OCI-LY1 (cell line): Measurements from ENCODE around the gene GCK.

Experiments
- H2AFZ ChIP-seq: fragments of 200-600 bp; sonication (generic), shearing (Covaris generic); 2 replicates; pipeline ENCODE4 v1.6.0; 2014; ENCODE audit warnings: antibody characterized with exemption, mild to moderate bottlenecking, low read length
- H3F3A ChIP-seq: fragments of 200-600 bp; sonication (generic), shearing (Covaris generic); 2 replicates; pipeline ENCODE4 v1.6.0; 2014; ENCODE audit warnings: mild to moderate bottlenecking, antibody characterized with exemption, low read length, moderate library complexity; ENCODE audit not compliant: insufficient read depth
- H3K27ac ChIP-seq: fragments of 200-600 bp; sonication (generic); 2 replicates; pipeline ENCODE4 v1.5.1; 2014; ENCODE audit warnings: low read length, mixed run types, mild to moderate bottlenecking, low read depth; ENCODE audit not compliant: poor library complexity, severe bottlenecking
- H3K27me3 ChIP-seq: fragments of 200-600 bp; sonication (generic); 2 replicates; pipeline ENCODE4 v1.6.0; 2014; ENCODE audit warnings: antibody characterized with exemption, mild to moderate bottlenecking, low read length, moderate library complexity; ENCODE audit not compliant: insufficient read depth
- H3K36me3 ChIP-seq: fragments of 200-600 bp; sonication (generic); 2 replicates; pipeline ENCODE4 v1.6.1; 2014; ENCODE audit warnings: mild to moderate bottlenecking, antibody characterized with exemption, low read length, moderate library complexity, mixed read lengths; ENCODE audit not compliant: insufficient read depth
- H3K4me1 ChIP-seq: fragments of 200-600 bp; sonication (generic); 2 replicates; pipeline ENCODE4 v1.5.1; 2014; ENCODE audit warnings: mild to moderate bottlenecking, low read length, moderate library complexity; ENCODE audit not compliant: insufficient read depth, severe bottlenecking
- H3K4me2 ChIP-seq: fragments of 200-600 bp; sonication (generic), shearing (Covaris generic); 2 replicates; pipeline ENCODE4 v1.6.1; 2014; ENCODE audit warnings: low read length
- H3K4me3 ChIP-seq: fragments of 200-600 bp; sonication (generic); 2 replicates; pipeline ENCODE4 v1.5.1; 2014; ENCODE audit warnings: low read length, low read depth, mild to moderate bottlenecking, mixed read lengths; ENCODE audit not compliant: poor library complexity, severe bottlenecking
- H3K79me2 ChIP-seq: fragments of 200-600 bp; shearing (Covaris generic); 2 replicates; pipeline ENCODE4 v1.6.1; 2016; ENCODE audit warnings: mixed run types, low read length, mixed read lengths; ENCODE audit not compliant: insufficient read depth
- H3K9ac ChIP-seq: fragments of 200-600 bp; sonication (generic), shearing (Covaris generic); 2 replicates; pipeline ENCODE4 v1.6.1; 2014; ENCODE audit warnings: mild to moderate bottlenecking, low read length, mixed read lengths
- H3K9me2 ChIP-seq: fragments of 200-600 bp; sonication (generic), shearing (Covaris generic); 2 replicates; pipeline ENCODE4 v1.6.1; 2014; ENCODE audit warnings: low read depth, mild to moderate bottlenecking, low read length, mixed read lengths
- H3K9me3 ChIP-seq: fragments of 200-600 bp; shearing (Covaris generic); 2 replicates; pipeline ENCODE4 v1.6.1; 2014; ENCODE audit warnings: low read length, mixed read lengths
- H4K20me1 ChIP-seq: fragments of 200-600 bp; sonication (generic), shearing (Covaris generic); 2 replicates; pipeline ENCODE4 v1.6.0; 2016; ENCODE audit warnings: mild to moderate bottlenecking, low read length; ENCODE audit not compliant: insufficient read depth
- EZH2 ChIP-seq: fragments of 200-600 bp; sonication (generic), shearing (Covaris generic); IDR thresholded peaks from 2 replicates; pipeline ENCODE4 v1.8.0; 2017; ENCODE audit warnings: borderline replicate concordance, mixed run types, mild to moderate bottlenecking, antibody characterized with exemption, low read length, moderate library complexity, mixed read lengths
- TF ChIP-seq, protein P1 (sequence below): fragments of 200-600 bp; sonication (generic), shearing (Covaris generic); IDR thresholded peaks from 2 replicates; pipeline ENCODE4 v1.5.1; 2017; ENCODE audit warnings: mild to moderate bottlenecking, antibody characterized with exemption, low read length, moderate library complexity, mixed read lengths

The GCK gene

DNA sequence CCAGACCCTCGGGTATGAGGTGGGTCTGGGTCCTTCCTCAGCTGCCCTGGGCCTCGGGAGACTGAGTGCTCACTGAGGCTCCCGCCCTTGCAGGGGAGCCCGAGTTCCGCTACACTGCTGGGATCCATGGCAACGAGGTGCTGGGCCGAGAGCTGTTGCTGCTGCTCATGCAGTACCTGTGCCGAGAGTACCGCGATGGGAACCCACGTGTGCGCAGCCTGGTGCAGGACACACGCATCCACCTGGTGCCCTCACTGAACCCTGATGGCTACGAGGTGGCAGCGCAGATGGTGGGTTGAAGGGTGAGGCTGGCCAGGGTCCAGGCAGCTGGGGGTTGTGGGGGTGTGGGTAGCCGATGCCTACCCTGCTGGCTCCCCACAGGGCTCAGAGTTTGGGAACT is 77.5 kb downstream of the GCK start:
- Histone ChIP-seq H3F3A (no peaks in the 10 kb centered on the region), H3K27ac (no peak overlapping the region), H3K27me3 (peaks cover 3% of the 10 kb centered on the region; the same call in 1 of the 2 replicates), H3K9me3 (no peaks in the 10 kb centered on the region), H3K36me3 (peaks cover 33% of the 10 kb centered on the region), H3K4me1 (peaks cover 5% of the 10 kb centered on the region), H3K9ac (no peak overlapping the region), H3K4me3 (no peak overlapping the region), H3K79me2 (no peaks in the 10 kb centered on the region), H2AFZ (no peak overlapping the region), H4K20me1 (no peaks in the 10 kb centered on the region), H3K9me2 (no peaks in the 10 kb centered on the region), H3K4me2 (no peak overlapping the region)
- TF ChIP-seq EZH2 = no peak
- TF ChIP-seq, protein P1, sequence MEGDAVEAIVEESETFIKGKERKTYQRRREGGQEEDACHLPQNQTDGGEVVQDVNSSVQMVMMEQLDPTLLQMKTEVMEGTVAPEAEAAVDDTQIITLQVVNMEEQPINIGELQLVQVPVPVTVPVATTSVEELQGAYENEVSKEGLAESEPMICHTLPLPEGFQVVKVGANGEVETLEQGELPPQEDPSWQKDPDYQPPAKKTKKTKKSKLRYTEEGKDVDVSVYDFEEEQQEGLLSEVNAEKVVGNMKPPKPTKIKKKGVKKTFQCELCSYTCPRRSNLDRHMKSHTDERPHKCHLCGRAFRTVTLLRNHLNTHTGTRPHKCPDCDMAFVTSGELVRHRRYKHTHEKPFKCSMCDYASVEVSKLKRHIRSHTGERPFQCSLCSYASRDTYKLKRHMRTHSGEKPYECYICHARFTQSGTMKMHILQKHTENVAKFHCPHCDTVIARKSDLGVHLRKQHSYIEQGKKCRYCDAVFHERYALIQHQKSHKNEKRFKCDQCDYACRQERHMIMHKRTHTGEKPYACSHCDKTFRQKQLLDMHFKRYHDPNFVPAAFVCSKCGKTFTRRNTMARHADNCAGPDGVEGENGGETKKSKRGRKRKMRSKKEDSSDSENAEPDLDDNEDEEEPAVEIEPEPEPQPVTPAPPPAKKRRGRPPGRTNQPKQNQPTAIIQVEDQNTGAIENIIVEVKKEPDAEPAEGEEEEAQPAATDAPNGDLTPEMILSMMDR = no peak

DNA sequence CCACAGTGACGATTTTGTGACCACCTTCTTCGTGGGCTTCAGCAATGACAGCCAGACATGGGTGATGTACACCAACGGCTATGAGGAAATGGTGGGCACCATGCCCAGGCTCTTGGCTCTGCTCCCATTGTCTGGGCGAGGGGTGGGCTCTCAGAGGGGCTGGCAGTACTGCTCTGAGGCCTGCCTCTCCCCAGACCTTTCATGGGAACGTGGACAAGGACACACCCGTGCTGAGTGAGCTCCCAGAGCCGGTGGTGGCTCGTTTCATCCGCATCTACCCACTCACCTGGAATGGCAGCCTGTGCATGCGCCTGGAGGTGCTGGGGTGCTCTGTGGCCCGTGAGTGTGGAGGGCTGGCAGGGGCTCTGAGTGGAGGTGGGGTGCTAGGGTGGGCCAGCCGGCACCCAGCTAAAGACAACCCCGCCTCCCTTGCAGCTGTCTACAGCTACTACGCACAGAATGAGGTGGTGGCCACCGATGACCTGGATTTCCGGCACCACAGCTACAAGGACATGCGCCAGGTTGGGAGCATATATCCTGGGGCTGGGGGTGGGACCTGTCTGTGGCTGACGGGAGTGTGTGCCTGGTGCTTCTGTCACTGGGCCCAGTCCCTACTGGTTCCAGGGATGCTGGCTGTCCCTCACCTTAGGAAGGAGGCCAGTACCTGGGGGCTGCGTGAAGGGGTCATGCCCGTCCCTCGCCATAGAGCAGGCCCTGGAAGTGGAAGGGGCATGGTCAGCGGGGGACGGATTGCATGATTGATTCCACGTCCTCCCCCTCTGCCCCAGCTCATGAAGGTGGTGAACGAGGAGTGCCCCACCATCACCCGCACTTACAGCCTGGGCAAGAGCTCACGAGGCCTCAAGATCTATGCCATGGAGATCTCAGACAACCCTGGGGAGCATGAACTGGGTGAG is 78.3 kb downstream of the GCK start:
- no peak for TF ChIP-seq EZH2
- TF ChIP-seq, protein P1 = no peak
- Histone ChIP-seq H3K4me3 (no peak overlapping the region), H3K79me2 (no peaks in the 10 kb centered on the region), H3K4me2 (no peak overlapping the region), H4K20me1 (no peaks in the 10 kb centered on the region), H3K9ac (no peak overlapping the region), H3K27me3 (peaks cover 9% of the 10 kb centered on the region), H3K9me3 (no peaks in the 10 kb centered on the region), H3K36me3 (peaks cover 25% of the 10 kb centered on the region), H3K9me2 (no peaks in the 10 kb centered on the region), H3K4me1 (peaks cover 5% of the 10 kb centered on the region), H3K27ac (no peak overlapping the region), H2AFZ (no peak overlapping the region), H3F3A (no peaks in the 10 kb centered on the region)

DNA sequence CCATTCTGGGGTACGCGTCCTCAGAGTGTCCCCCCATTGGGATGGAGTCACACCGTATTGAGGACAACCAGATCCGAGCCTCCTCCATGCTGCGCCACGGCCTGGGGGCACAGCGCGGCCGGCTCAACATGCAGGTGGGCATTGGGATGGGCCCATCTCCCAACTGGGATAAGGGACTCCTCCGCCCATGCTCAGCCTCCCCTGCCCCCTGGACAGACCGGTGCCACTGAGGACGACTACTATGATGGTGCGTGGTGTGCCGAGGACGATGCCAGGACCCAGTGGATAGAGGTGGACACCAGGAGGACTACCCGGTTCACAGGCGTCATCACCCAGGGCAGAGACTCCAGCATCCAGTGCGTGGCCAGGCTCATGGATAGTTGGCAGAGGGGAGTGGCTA is 79.2 kb downstream of the GCK start:
- H3K79me2 ChIP-seq = no peaks in the 10 kb centered on the region
- H4K20me1 ChIP-seq = no peaks in the 10 kb centered on the region
- no peaks in the 10 kb centered on the region for H3K9me2 ChIP-seq
- H3K9me3 ChIP-seq = no peaks in the 10 kb centered on the region
- no peak overlapping the region for H2AFZ ChIP-seq
- peaks cover 13% of the 10 kb centered on the region for H3K27me3 ChIP-seq
- H3K27ac ChIP-seq = no peak overlapping the region
- H3F3A ChIP-seq = no peaks in the 10 kb centered on the region
- H3K4me3 ChIP-seq = no peak overlapping the region
- peaks cover 15% of the 10 kb centered on the region for H3K36me3 ChIP-seq
- TF ChIP-seq, protein P1 = no peak
- no peak overlapping the region for H3K4me2 ChIP-seq
- no peak overlapping the region for H3K9ac ChIP-seq
- peaks cover 5% of the 10 kb centered on the region for H3K4me1 ChIP-seq
